ENCODE measurements around the gene SCML2. TPM values are rescaled to one million over a fixed set of nuclear protein-coding genes. Genes with fewer than 3 reads are reported as not detected.
A peak's percentile ranks its signal among the peaks of the same experiment; 100 is the strongest.

SCML2 gene
- total RNA-seq, 1 donor from 2014 or later, result 26.0 TPM

DNA sequence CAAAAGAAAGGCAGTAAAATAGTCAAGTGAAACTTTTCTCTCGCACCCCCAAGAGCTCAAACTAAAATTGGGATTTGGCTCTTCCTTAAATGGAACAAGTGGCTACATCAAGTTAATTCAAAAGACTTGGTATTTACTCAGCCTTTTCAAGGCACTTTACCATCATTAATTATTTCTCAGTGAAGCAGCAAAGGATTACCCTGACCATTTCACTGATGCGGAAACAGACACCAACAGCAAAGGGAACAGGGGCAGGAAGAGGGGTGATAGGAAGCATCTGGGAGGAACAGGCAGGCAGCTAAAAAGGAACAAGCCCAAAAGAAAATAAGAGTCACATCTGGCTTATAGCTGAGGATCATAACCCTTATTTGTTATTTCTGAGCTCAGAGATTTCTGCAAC, 2.7 kb downstream of the SCML2 start:
- Mint-ChIP-seq H3K4me3 (ENCODE audit: unreplicated experiment) (peak overlapping the region; percentile 83), H3K27ac (ENCODE audit: unreplicated experiment) (peak overlapping the region; percentile 97), H3K36me3 (ENCODE audit: low read depth, unreplicated experiment) (no peaks in the 10 kb centered on the region)

DNA sequence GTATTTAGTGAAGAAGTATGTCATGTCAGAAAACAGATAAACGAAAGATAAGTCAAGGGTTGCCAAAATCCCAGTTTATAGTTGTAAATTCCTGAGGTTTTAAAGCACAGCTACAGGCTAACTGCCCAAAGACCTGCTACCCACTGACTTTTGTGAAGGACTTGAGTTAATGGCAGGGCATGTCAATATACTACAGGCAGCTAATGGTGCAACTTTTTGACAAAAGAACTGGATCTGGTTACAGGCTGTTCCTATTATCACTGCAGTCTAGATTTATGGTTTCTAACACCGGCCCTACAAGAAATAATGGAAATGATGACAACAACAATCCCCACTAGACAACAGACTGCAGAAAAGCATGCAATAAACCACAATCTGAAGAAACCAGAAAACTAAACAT, 6.4 kb downstream of the SCML2 start:
- Mint-ChIP-seq H3K36me3 (ENCODE audit: low read depth, unreplicated experiment) (no peaks in the 10 kb centered on the region), H3K27ac (ENCODE audit: unreplicated experiment) (peak overlapping the region; percentile 50), H3K9me3 (ENCODE audit: unreplicated experiment) (no peaks in the 10 kb centered on the region), H3K4me3 (ENCODE audit: unreplicated experiment) (no peak overlapping the region), H3K4me1 (ENCODE audit: unreplicated experiment) (peaks cover 20% of the 10 kb centered on the region), H3K27me3 (ENCODE audit: unreplicated experiment) (no peaks in the 10 kb centered on the region)
- TF ChIP-seq, protein P1, sequence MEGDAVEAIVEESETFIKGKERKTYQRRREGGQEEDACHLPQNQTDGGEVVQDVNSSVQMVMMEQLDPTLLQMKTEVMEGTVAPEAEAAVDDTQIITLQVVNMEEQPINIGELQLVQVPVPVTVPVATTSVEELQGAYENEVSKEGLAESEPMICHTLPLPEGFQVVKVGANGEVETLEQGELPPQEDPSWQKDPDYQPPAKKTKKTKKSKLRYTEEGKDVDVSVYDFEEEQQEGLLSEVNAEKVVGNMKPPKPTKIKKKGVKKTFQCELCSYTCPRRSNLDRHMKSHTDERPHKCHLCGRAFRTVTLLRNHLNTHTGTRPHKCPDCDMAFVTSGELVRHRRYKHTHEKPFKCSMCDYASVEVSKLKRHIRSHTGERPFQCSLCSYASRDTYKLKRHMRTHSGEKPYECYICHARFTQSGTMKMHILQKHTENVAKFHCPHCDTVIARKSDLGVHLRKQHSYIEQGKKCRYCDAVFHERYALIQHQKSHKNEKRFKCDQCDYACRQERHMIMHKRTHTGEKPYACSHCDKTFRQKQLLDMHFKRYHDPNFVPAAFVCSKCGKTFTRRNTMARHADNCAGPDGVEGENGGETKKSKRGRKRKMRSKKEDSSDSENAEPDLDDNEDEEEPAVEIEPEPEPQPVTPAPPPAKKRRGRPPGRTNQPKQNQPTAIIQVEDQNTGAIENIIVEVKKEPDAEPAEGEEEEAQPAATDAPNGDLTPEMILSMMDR (IDR thresholded peaks at IDR 0.05; ENCODE audit: unreplicated experiment), result no peak
- DNase-seq (ENCODE audit: low spot score), result no peak

More for the DNA sequence above, 2.7 kb downstream of the SCML2 start:
- Mint-ChIP-seq H3K9me3 (ENCODE audit: unreplicated experiment) (no peaks in the 10 kb centered on the region), H3K27me3 (ENCODE audit: unreplicated experiment) (peaks cover 2% of the 10 kb centered on the region), H3K4me1 (ENCODE audit: unreplicated experiment) (peaks cover 23% of the 10 kb centered on the region)
- no peak for DNase-seq (ENCODE audit: low spot score)
- TF ChIP-seq, protein P1 (IDR thresholded peaks at IDR 0.05; ENCODE audit: unreplicated experiment), result no peak

DNA sequence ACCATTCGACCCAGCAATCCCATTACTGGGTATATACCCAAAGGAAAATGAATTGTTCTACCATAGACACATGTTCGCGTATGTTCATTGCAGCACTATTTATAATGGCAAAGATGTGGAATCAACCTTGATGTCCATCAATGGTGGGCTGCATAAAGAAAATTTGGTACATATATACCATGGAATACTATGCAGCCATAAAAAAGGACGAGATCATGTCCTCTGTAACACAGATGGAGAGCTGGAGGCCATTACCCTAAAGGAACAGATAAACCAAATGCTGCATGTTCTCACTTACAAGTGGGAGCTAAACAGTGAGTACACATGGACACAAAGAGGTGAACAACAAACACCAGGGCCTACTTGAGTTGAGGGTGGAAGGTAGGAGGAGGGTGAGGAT, 45.1 kb downstream of the SCML2 start:
- no peak for DNase-seq (ENCODE audit: low spot score)
- Mint-ChIP-seq H3K27ac (ENCODE audit: unreplicated experiment) (no peak overlapping the region), H3K4me3 (ENCODE audit: unreplicated experiment) (no peak overlapping the region), H3K4me1 (ENCODE audit: unreplicated experiment) (no peaks in the 10 kb centered on the region), H3K27me3 (ENCODE audit: unreplicated experiment) (peaks cover 2% of the 10 kb centered on the region), H3K36me3 (ENCODE audit: low read depth, unreplicated experiment) (peaks cover 37% of the 10 kb centered on the region), H3K9me3 (ENCODE audit: unreplicated experiment) (no peaks in the 10 kb centered on the region)
- TF ChIP-seq, protein P1 (IDR thresholded peaks at IDR 0.05; ENCODE audit: unreplicated experiment), result no peak

DNA sequence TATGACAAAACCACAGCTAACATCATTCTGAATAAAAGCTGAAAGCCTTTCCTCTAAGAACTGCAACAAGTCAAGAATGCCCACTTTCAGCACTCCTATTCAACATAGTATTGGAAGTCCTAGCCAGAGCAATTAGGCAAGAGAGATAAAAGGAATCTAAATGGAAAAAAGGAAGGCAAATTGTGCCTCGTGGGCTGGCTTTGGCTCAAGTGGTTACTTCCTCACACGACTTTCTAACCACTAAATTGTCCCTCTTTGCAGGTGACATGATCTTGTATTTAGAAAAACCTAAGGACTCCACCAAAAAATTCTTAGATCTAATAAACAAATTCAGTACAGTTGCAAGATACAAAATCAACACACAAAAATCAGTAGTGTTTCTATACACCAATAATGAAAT, 57.2 kb downstream of the SCML2 start:
- DNase-seq (ENCODE audit: low spot score), result no peak
- no peaks in the 10 kb centered on the region for H3K4me1 Mint-ChIP-seq (ENCODE audit: unreplicated experiment)
- H3K27me3 Mint-ChIP-seq (ENCODE audit: unreplicated experiment), result peaks cover 2% of the 10 kb centered on the region
- no peak overlapping the region for H3K4me3 Mint-ChIP-seq (ENCODE audit: unreplicated experiment)
- TF ChIP-seq, protein P1 (IDR thresholded peaks at IDR 0.05; ENCODE audit: unreplicated experiment), result no peak
- H3K27ac Mint-ChIP-seq (ENCODE audit: unreplicated experiment), result no peak overlapping the region
- H3K9me3 Mint-ChIP-seq (ENCODE audit: unreplicated experiment), result no peaks in the 10 kb centered on the region
- peaks cover 4% of the 10 kb centered on the region for H3K36me3 Mint-ChIP-seq (ENCODE audit: low read depth, unreplicated experiment)

DNA sequence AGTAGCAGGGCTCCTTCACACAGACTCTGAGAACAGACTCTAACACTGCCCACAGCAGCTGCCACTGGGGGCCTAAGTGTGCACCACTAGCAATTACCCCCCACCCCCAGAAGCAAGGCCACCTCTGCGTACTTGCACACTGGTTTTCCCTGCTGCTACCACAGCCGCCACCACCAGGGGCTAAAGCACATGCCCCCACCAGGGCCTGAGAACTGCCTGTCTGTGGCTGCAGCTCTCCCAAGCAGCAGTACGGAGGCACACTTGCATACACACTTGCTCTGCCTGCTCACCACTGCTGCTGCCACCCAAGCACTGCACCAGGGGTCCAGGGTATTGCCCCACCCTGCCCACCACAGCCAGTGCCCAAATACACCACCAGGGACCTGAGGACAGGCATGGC, 59.6 kb downstream of the SCML2 start:
- TF ChIP-seq, protein P1 (IDR thresholded peaks at IDR 0.05; ENCODE audit: unreplicated experiment), result no peak
- peaks cover 4% of the 10 kb centered on the region for H3K36me3 Mint-ChIP-seq (ENCODE audit: low read depth, unreplicated experiment)
- H3K27ac Mint-ChIP-seq (ENCODE audit: unreplicated experiment), result no peak overlapping the region
- DNase-seq (ENCODE audit: low spot score), result no peak
- peaks cover 2% of the 10 kb centered on the region for H3K27me3 Mint-ChIP-seq (ENCODE audit: unreplicated experiment)
- no peak overlapping the region for H3K4me3 Mint-ChIP-seq (ENCODE audit: unreplicated experiment)
- H3K9me3 Mint-ChIP-seq (ENCODE audit: unreplicated experiment), result no peaks in the 10 kb centered on the region
- peaks cover 5% of the 10 kb centered on the region for H3K4me1 Mint-ChIP-seq (ENCODE audit: unreplicated experiment)
